Neural crest cell (in vitro differentiated cells): ENCODE measurements around the gene MOSPD3. TPM values are rescaled to one million over a fixed set of nuclear protein-coding genes. Genes with fewer than 3 reads are reported as not detected.

ENCODE experiments used
- DNase-seq: peaks from one replicate; pipeline ENCODE4 v3.0.0; 2021; ENCODE audit warnings: low read depth, mixed read lengths, low spot score
- H3K27ac Mint-ChIP-seq: one replicate; pipeline ENCODE4 v1.8.0; 2021; ENCODE audit warnings: mild to moderate bottlenecking, mixed read lengths; ENCODE audit not compliant: unreplicated experiment
- H3K27me3 Mint-ChIP-seq: 2 replicates; pipeline ENCODE4 v1.8.0; 2021; ENCODE audit warnings: low read depth, mild to moderate bottlenecking, mixed read lengths
- H3K36me3 Mint-ChIP-seq: 2 replicates; pipeline ENCODE4 v1.8.0; 2021; ENCODE audit warnings: low read depth, mild to moderate bottlenecking, mixed read lengths
- H3K4me1 Mint-ChIP-seq: 2 replicates; pipeline ENCODE4 v1.8.0; 2021; ENCODE audit warnings: mixed read lengths
- H3K4me3 Mint-ChIP-seq: one replicate; pipeline ENCODE4 v1.8.0; 2021; ENCODE audit warnings: mild to moderate bottlenecking, mixed read lengths
- H3K9me3 Mint-ChIP-seq: 2 replicates; pipeline ENCODE4 v1.8.0; 2021; ENCODE audit warnings: mixed read lengths
- CTCF ChIP-seq: fragments of 200-600 bp; sonication (generic); conservative IDR thresholded peaks from 2 replicates; pipeline ENCODE4 v1.5.0; 2021; ENCODE audit warnings: antibody characterized with exemption, mild to moderate bottlenecking
- total RNA-seq: library from RNA; stranded (reverse); gene quantifications from 2 replicates; pipeline ENCODE4 v1.2.1, GENCODE V29; 2021

The MOSPD3 gene
- total RNA-seq, 1 donor from 2014 or later, result 24.3 TPM

- Mint-ChIP-seq H3K27me3 (no peaks in the 10 kb centered on the region), H3K36me3 (no peaks in the 10 kb centered on the region), H3K27ac (peak overlapping the region; percentile 19), H3K9me3 (no peaks in the 10 kb centered on the region), H3K4me1 (peaks cover 5% of the 10 kb centered on the region), H3K4me3 (no peak overlapping the region)
- DNase-seq, result no peak
- TF ChIP-seq CTCF, result no peak
These were observed 17.2 kb upstream of the MOSPD3 start for GRCh38 chr7:100595188-100595587.

GRCh38 chr7:100598425-100598824, 13.9 kb upstream of the MOSPD3 start:
- no peak overlapping the region for H3K27ac Mint-ChIP-seq
- H3K27me3 Mint-ChIP-seq, result peaks cover 8% of the 10 kb centered on the region

GRCh38 chr7:100599911-100600729, 12.2 kb upstream of the MOSPD3 start:
- Mint-ChIP-seq H3K4me1 (peaks cover 18% of the 10 kb centered on the region), H3K9me3 (no peaks in the 10 kb centered on the region), H3K36me3 (no peaks in the 10 kb centered on the region), H3K4me3 (no peak overlapping the region), H3K27ac (no peak overlapping the region), H3K27me3 (peaks cover 20% of the 10 kb centered on the region)
- TF ChIP-seq CTCF, result no peak
- DNase-seq, result no peak

More at GRCh38 chr7:100598425-100598824, 13.9 kb upstream of the MOSPD3 start:
- Mint-ChIP-seq H3K4me1 (peaks cover 10% of the 10 kb centered on the region), H3K9me3 (no peaks in the 10 kb centered on the region), H3K36me3 (no peaks in the 10 kb centered on the region), H3K4me3 (peak overlapping the region; percentile 44)
- DNase-seq, result no peak
- TF ChIP-seq CTCF, result no peak

- Mint-ChIP-seq H3K27me3 (peaks cover 26% of the 10 kb centered on the region), H3K36me3 (no peaks in the 10 kb centered on the region)
- TF ChIP-seq CTCF, result no peak
These were observed 11.7 kb upstream of the MOSPD3 start for GRCh38 chr7:100600730-100601038.

GRCh38 chr7:100602889-100603725, 9.2 kb upstream of the MOSPD3 start:
- Mint-ChIP-seq H3K4me1 (peaks cover 22% of the 10 kb centered on the region), H3K27ac (no peak overlapping the region), H3K4me3 (peak overlapping the region; percentile 73), H3K36me3 (no peaks in the 10 kb centered on the region), H3K27me3 (peaks cover 50% of the 10 kb centered on the region), H3K9me3 (no peaks in the 10 kb centered on the region)
- no peak for TF ChIP-seq CTCF
- peak; percentile 35 for DNase-seq

More at GRCh38 chr7:100600730-100601038, 11.7 kb upstream of the MOSPD3 start:
- Mint-ChIP-seq H3K27ac (no peak overlapping the region), H3K9me3 (no peaks in the 10 kb centered on the region), H3K4me1 (peaks cover 22% of the 10 kb centered on the region), H3K4me3 (no peak overlapping the region)
- DNase-seq, result no peak
